HepG2 (cell line): Measurements from ENCODE around the gene GJA9. TPM values are rescaled to one million over a fixed set of nuclear protein-coding genes. Genes with fewer than 3 reads are reported as not detected.

ENCODE experiments used
- ATF1 ChIP-seq: IDR thresholded peaks from 2 replicates; pipeline ENCODE4 v1.6.1; 2016; ENCODE audit warnings: mild to moderate bottlenecking, control low read depth
- CEBPG ChIP-seq: IDR thresholded peaks from 2 replicates; pipeline ENCODE4 v1.6.1; 2016
- FOXA1 ChIP-seq, 2 experiments: fragments of 450-650 bp in 1 of 2; sonication (generic) in 1 of 2; formaldehyde crosslinking in 1 of 2; IDR thresholded peaks; 2 replicates each; pipeline versions ENCODE4 v1.4.0 to v1.6.1; 2016 to 2020; ENCODE audit warnings: missing genetic modification reagents in 1 of 2
- HOXA9 ChIP-seq: sonication (generic); formaldehyde crosslinking; IDR thresholded peaks from 2 replicates; pipeline ENCODE4 v1.8.1; 2022; ENCODE audit warnings: missing genetic modification reagents, mild to moderate bottlenecking, moderate library complexity, borderline replicate concordance
- KDM6A ChIP-seq: IDR thresholded peaks from 2 replicates; pipeline ENCODE4 v1.6.1; 2016; ENCODE audit warnings: low read depth
- KLF13 ChIP-seq: sonication (generic); formaldehyde crosslinking; IDR thresholded peaks from 2 replicates; pipeline ENCODE4 v1.4.0; 2020; ENCODE audit warnings: mild to moderate bottlenecking, missing genetic modification reagents
- PRMT3 ChIP-seq: sonication (generic); formaldehyde crosslinking; IDR thresholded peaks from 2 replicates; pipeline ENCODE4 v1.8.1; 2022; ENCODE audit warnings: low read depth, mild to moderate bottlenecking, moderate library complexity, missing genetic modification reagents, borderline replicate concordance
- RARA ChIP-seq: IDR thresholded peaks from 2 replicates; pipeline ENCODE4 v1.6.1; 2016; ENCODE audit warnings: missing genetic modification reagents, missing compliant biosample characterization
- SMARCC2 ChIP-seq: fragments of 450-650 bp; IDR thresholded peaks from 2 replicates; pipeline ENCODE4 v1.6.1; 2017; ENCODE audit warnings: antibody characterized with exemption, mild to moderate bottlenecking
- SRF ChIP-seq: IDR thresholded peaks from 2 replicates; pipeline ENCODE4 v1.6.1; 2011; ENCODE audit warnings: mild to moderate bottlenecking, low read depth, low read length, moderate library complexity
- ZFP82 ChIP-seq: sonication (generic); formaldehyde crosslinking; IDR thresholded peaks from 2 replicates; pipeline ENCODE4 v1.5.1; 2020; ENCODE audit warnings: mild to moderate bottlenecking, missing genetic modification reagents, borderline replicate concordance
- ZNF546 ChIP-seq: sonication (generic); formaldehyde crosslinking; conservative IDR thresholded peaks from 2 replicates; pipeline ENCODE4 v1.8.1; 2023; ENCODE audit warnings: mild to moderate bottlenecking, missing genetic modification reagents
- ZNF670 ChIP-seq: sonication (generic); formaldehyde crosslinking; IDR thresholded peaks from 2 replicates; pipeline ENCODE4 v1.8.0; 2022; ENCODE audit warnings: mild to moderate bottlenecking, missing genetic modification reagents, borderline replicate concordance
- polyA plus RNA-seq, 8 experiments: library from polyadenylated mRNA; depleted of rRNA in 3 of 8; stranded (reverse) in 7 of 8; unstranded in 1 of 8; fragments of >200 nt; fragmentation: Illumina TruSeq in 4 of 8; extraction: Trizol in 4 of 8; gene quantifications; 2 replicates each; pipeline versions ENCODE4 v1.2.1 to v1.2.3, GENCODE V29; 2011 to 2016; ENCODE audit warnings: low read depth in 4 of 8, missing spikeins in 1 of 8, mixed read lengths in 1 of 8; ENCODE audit not compliant: insufficient read depth in 1 of 8
- total RNA-seq, 5 experiments: library from RNA; depleted of rRNA; stranded (reverse); fragments of >200 nt; fragmentation: Illumina TruSeq; extraction: Trizol; gene quantifications; 2 replicates each; pipeline ENCODE4 v1.2.3, GENCODE V29; 2016; ENCODE audit warnings: low read depth in 1 of 5
- TF ChIP-seq, protein P1 (sequence below): sonication (generic); formaldehyde crosslinking; IDR thresholded peaks from 2 replicates; pipeline ENCODE4 v1.5.0; 2020; ENCODE audit warnings: mild to moderate bottlenecking, missing genetic modification reagents, moderate library complexity
- TF ChIP-seq, protein P2 (sequence below): sonication (generic); formaldehyde crosslinking; IDR thresholded peaks from 2 replicates; pipeline ENCODE4 v1.8.0; 2022; ENCODE audit warnings: low read depth, missing genetic modification reagents
- TF ChIP-seq, protein P3 (sequence below): IDR thresholded peaks from 2 replicates; pipeline ENCODE4 v1.6.1; 2016; ENCODE audit warnings: mild to moderate bottlenecking
- TF ChIP-seq, protein P4 (sequence below): sonication (generic); formaldehyde crosslinking; IDR thresholded peaks from 2 replicates; pipeline ENCODE4 v1.5.0; 2020; ENCODE audit warnings: missing genetic modification reagents
- TF ChIP-seq, protein P5 (sequence below): sonication (generic); formaldehyde crosslinking; IDR thresholded peaks from 2 replicates; pipeline ENCODE4 v1.8.1; 2022; ENCODE audit warnings: mild to moderate bottlenecking, missing genetic modification reagents
- TF ChIP-seq, protein P6 (sequence below): fragments of 450-650 bp; IDR thresholded peaks from 2 replicates; pipeline ENCODE4 v1.6.1; 2016

The GJA9 gene
- total and polyA plus RNA-seq, 2 of the 13 experiments (the other 11 are each of a cell fraction or from before 2014, with no cell fraction given) = 0.08 to 0.13 TPM

DNA sequence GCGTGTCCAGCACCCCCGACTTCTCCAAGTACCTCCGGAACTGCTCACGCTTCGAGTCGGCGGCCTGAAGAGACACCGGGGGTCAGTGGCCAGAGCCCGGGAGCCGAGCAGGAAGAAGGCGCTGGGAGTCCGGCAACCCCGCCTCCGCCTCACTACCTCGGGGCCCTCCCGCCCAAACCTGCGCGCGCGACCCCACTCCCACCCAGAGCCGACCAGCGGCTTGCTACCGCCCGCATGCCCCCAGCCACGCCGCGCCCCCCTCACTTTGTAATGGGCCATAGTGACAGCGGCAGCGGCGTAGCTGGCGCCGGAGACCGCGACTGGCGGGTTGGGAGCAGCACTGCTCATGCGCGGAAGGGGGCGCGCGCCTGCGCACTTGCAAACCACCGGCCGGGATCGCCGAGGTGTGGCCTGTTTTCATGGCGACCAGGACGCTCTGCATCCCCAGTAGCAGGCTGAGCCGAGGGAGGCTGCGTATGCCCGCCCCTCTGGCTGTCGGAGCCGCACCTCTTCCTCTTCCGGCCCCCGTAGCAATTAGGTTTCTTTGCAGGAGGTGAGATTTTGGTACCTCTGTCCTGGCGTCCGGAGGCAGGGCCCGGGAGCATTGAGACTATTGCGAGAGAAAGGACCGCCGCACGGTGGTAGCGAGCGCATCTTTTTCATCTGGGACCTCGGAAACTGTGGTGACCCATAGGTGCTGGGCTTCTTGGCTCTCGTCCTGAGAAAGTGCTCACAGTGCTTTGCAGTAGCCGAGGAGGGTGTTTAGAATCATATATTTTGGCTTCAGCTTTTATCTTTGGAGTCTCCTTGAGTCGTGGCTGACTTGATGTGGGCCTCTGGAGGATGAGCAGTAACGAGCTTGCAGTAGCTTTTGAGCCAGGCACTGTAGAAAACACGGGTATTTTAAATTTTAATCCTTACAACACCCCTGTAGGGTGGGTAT, 8.1 kb downstream of the GJA9 start, which contains the start of gene MYCBP (continued):
- TF ChIP-seq, protein P1, sequence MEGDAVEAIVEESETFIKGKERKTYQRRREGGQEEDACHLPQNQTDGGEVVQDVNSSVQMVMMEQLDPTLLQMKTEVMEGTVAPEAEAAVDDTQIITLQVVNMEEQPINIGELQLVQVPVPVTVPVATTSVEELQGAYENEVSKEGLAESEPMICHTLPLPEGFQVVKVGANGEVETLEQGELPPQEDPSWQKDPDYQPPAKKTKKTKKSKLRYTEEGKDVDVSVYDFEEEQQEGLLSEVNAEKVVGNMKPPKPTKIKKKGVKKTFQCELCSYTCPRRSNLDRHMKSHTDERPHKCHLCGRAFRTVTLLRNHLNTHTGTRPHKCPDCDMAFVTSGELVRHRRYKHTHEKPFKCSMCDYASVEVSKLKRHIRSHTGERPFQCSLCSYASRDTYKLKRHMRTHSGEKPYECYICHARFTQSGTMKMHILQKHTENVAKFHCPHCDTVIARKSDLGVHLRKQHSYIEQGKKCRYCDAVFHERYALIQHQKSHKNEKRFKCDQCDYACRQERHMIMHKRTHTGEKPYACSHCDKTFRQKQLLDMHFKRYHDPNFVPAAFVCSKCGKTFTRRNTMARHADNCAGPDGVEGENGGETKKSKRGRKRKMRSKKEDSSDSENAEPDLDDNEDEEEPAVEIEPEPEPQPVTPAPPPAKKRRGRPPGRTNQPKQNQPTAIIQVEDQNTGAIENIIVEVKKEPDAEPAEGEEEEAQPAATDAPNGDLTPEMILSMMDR (CRISPR knock-in tag) = peak; percentile 32
- TF ChIP-seq, protein P2, sequence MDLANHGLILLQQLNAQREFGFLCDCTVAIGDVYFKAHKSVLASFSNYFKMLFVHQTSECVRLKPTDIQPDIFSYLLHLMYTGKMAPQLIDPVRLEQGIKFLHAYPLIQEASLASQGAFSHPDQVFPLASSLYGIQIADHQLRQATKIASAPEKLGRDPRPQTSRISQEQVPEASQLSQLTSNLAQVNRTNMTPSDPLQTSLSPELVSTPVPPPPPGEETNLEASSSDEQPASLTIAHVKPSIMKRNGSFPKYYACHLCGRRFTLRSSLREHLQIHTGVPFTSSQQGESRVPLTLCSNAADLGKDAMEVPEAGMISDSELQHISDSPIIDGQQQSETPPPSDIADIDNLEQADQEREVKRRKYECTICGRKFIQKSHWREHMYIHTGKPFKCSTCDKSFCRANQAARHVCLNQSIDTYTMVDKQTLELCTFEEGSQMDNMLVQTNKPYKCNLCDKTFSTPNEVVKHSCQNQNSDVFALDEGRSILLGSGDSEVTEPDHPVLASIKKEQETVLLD (CRISPR knock-in tag) = no peak
- TF ChIP-seq, protein P3, sequence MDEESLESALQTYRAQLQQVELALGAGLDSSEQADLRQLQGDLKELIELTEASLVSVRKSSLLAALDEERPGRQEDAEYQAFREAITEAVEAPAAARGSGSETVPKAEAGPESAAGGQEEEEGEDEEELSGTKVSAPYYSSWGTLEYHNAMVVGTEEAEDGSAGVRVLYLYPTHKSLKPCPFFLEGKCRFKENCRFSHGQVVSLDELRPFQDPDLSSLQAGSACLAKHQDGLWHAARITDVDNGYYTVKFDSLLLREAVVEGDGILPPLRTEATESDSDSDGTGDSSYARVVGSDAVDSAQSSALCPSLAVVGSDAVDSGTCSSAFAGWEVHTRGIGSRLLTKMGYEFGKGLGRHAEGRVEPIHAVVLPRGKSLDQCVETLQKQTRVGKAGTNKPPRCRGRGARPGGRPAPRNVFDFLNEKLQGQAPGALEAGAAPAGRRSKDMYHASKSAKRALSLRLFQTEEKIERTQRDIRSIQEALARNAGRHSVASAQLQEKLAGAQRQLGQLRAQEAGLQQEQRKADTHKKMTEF (CRISPR knock-in tag) = peak; percentile 40; the same call in 1 of the 2 replicates
- TF ChIP-seq PRMT3 (no peak), FOXA1 (IDR thresholded peaks at IDR 0.05) (no peak), FOXA1 (CRISPR knock-in tag; IDR thresholded peaks at IDR 0.05) (no peak), SMARCC2 (no peak), KLF13 (no peak), HOXA9 (CRISPR knock-in tag) (no peak), ZFP82 (CRISPR knock-in tag) (no peak), CEBPG (no peak), RARA (no peak), ATF1 (no peak), KDM6A (no peak), ZNF546 (CRISPR knock-in tag) (no peak), SRF (no peak), ZNF670 (CRISPR knock-in tag) (no peak)
- TF ChIP-seq, protein P4, sequence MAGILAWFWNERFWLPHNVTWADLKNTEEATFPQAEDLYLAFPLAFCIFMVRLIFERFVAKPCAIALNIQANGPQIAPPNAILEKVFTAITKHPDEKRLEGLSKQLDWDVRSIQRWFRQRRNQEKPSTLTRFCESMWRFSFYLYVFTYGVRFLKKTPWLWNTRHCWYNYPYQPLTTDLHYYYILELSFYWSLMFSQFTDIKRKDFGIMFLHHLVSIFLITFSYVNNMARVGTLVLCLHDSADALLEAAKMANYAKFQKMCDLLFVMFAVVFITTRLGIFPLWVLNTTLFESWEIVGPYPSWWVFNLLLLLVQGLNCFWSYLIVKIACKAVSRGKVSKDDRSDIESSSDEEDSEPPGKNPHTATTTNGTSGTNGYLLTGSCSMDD = no peak
- TF ChIP-seq, protein P5, sequence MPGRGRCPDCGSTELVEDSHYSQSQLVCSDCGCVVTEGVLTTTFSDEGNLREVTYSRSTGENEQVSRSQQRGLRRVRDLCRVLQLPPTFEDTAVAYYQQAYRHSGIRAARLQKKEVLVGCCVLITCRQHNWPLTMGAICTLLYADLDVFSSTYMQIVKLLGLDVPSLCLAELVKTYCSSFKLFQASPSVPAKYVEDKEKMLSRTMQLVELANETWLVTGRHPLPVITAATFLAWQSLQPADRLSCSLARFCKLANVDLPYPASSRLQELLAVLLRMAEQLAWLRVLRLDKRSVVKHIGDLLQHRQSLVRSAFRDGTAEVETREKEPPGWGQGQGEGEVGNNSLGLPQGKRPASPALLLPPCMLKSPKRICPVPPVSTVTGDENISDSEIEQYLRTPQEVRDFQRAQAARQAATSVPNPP = no peak
- TF ChIP-seq, protein P6, sequence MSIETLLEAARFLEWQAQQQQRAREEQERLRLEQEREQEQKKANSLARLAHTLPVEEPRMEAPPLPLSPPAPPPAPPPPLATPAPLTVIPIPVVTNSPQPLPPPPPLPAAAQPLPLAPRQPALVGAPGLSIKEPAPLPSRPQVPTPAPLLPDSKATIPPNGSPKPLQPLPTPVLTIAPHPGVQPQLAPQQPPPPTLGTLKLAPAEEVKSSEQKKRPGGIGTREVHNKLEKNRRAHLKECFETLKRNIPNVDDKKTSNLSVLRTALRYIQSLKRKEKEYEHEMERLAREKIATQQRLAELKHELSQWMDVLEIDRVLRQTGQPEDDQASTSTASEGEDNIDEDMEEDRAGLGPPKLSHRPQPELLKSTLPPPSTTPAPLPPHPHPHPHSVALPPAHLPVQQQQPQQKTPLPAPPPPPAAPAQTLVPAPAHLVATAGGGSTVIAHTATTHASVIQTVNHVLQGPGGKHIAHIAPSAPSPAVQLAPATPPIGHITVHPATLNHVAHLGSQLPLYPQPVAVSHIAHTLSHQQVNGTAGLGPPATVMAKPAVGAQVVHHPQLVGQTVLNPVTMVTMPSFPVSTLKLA = peak; percentile 52
